Activated CD8-positive, alpha-beta memory T cell treated with anti-CD3 and anti-CD28 coated beads, Interleukin-2, amount 50 U/mL, for 24 hours (primary cell): ENCODE data around the gene DBNDD2.

ENCODE experiments used
- DNase-seq: peaks from one replicate; pipeline ENCODE4 v3.0.0-alpha.2; 2020; ENCODE audit errors: extremely low read depth

Gene DBNDD2, protein sequence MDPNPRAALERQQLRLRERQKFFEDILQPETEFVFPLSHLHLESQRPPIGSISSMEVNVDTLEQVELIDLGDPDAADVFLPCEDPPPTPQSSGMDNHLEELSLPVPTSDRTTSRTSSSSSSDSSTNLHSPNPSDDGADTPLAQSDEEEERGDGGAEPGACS

DNA sequence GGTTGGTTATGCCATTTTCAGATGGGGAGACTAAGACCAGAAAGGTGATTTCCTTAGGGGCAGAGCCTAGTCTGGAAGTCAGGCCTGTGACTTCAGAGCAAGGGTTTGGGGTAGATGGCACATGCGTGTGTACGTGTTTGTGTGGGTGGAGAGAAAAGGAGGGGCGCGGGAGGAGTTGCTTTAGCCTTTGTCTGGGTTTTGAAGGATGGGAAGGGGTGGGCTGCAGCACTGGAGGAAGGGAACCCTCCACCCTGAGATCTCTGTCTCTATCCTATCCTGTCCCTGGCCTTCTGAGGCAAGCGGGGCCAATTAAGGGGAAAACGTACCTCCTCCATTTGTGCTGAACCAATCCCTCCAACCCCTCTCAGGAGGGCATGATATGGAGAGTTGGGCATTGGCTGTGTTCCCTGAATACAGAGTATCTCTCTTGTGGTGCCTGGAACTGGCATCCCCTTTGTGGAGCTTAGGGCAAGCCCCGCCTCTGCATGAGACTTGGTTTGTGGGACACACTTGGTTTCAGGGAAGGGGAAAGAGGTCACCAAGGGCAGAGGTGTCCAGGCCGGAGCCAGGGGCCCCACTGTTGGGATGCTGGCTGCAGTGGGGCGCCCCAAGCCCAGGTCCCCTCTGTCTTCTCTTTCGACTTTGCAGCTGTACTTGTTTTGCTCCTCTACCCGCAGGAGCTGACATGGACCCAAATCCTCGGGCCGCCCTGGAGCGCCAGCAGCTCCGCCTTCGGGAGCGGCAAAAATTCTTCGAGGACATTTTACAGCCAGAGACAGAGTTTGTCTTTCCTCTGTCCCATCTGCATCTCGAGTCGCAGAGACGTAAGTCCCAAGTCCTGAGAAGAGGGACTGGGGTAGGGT lies at the start of gene DBNDD2:
Gene DBNDD2 (plus strand): TSS at position 507 of the 863 bp plus-strand sequence. CDS start 179 bp downstream, at position 686.
- DNase-seq: no peak

DNA sequence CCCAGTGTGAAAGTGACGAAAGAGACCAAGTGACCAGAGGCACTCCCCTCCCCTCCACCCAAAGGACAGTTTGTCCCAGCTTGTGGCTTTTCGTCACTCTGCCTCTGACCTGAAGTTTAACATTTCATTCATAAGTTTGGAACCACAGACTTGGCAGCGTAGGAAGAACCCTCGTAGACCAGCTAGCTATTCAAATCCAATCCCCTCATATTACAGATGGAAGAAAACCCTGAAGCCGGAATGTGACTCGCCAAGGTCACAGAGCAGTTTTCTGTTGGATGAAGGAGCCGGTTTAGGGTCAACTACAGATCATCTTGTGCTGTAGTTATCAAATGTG lies 49.1 kb upstream of the DBNDD2 start:
- no peak for DNase-seq

DNA sequence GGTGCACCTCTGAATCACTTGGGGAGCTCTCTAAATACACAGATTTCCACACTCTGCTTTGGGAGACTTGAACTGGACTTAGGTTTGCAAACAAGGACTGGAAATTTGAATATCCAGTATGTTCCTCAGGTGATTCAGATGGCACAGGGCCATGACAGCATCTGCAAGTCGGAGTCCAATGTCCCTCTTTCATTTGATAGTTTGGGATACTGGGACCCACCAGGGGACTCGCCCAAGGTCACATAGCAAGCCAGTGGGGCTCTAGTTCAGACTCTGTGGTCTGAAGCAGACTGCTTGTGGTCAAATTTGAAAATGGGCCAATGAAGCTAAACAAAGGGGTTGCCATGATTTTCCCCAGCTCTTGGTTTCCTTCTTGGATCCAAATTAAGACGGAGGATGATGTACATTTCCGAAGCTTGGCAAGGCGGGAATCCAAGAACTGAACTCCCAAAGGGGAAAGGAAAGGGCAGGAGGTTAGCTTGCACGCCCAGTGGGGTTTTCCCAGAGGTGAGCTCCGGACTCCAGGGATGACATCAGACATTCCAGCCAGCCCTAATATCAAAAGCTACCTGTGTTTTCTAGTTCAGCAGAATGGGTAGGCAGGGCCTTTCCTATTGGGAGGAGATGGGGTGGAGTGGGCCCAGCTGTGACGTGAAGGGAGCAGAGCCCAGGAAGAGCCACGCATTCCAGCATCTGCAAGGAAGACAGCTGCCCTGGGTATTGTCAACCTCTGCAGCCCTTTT lies 48.5 kb upstream of the DBNDD2 start:
- no peak for DNase-seq

DNA sequence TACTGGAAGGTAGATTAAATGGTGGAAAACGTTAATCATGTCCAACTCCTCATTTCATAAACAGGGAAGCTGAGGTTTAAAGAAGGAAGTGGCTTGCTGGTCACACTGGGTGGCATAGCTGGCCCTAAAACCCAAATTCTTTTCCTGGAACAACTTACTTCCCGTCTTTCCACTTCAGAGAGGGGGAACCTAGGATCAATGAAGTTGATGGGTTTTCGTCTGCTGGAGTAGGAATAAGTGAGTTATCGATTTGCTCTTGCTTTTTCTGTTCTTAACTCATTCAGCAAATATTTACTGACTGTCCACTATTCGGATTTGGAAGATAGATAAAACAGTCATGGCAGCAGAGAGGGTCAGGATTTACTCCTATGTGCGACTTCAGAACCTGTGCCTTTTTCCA lies 46.3 kb upstream of the DBNDD2 start:
- DNase-seq: no peak

DNA sequence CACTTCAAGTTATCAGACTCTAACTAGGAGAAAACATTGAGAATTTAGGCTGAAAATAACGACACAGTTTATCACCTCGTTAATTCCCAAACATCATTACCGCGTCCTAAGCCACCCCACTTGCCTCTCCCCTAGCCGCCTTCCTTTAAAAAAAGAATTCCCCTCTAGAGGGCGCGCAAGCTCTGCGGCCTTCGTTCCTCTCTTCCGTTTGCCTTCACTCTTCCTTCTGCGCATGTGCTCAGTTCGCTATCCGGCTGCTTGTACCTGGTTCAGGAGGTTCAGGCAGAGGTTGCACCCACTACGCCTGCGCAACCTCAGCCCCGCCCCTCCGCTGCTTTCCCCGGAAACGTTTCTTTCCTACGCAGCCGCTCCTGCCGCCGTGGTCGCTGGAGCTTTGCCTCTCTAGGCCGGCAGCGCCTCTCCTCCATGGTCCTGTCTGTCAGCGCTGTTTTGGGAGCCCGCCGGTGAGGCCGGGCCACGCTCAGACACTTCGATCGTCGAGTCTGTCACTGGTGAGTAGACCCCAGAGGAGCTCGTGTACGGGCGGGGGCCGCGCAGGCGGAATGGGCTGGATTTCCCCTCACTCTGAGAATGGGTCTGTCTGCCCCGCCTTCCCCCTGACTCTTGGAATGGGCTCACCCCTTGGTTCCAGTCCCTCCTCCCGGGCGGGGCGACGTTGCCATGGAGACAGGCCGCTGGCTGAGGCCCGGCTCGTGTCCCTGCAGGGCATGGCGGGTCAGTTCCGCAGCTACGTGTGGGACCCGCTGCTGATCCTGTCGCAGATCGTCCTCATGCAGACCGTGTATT lies 45.1 kb upstream of the DBNDD2 start, which contains the start of gene SYS1:
Gene SYS1 (plus strand): TSS at position 353 of the 807 bp plus-strand sequence. CDS start 376 bp downstream, at position 729.
- DNase-seq: peak; percentile 98

DNA sequence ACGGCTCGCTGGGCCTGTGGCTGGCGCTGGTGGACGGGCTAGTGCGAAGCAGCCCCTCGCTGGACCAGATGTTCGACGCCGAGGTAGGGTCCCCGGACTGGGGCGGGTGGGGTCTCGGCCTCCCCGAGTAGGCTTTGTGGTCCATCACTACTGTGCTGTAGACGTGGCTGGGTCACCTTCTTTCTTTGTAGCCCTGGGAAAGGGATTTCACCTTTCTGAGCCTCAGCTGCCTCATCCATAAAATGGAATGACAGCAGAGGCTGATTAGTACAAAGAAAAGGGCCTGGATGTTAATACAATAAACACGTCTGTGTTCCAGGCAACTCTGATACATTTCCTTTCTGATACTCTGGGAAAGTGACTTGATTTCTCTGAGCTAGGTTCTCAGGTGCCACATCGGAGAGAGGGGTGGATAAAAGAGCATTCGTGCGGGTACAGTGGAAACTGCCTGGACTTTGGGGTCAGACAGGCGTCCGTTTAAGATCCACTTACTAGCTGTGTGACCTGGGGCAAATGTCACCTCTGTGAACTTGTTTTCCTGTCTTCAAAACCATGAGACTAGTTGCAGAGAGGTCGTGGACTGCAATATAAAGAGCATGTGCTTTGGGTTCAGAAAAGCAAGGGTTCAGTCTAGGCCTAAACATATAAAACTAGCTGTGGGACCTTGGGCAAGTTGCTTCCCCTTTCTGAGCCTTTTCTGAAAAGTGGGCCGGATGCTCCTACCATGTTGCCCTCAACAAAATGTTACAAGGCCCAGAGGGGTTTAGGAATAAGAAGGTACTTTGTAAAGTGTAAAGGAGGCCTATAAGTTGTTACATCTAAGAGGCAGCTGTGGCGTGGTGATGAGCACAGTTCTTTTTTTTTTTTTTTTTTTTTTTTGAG lies 44.2 kb upstream of the DBNDD2 start:
- DNase-seq: no peak

DNA sequence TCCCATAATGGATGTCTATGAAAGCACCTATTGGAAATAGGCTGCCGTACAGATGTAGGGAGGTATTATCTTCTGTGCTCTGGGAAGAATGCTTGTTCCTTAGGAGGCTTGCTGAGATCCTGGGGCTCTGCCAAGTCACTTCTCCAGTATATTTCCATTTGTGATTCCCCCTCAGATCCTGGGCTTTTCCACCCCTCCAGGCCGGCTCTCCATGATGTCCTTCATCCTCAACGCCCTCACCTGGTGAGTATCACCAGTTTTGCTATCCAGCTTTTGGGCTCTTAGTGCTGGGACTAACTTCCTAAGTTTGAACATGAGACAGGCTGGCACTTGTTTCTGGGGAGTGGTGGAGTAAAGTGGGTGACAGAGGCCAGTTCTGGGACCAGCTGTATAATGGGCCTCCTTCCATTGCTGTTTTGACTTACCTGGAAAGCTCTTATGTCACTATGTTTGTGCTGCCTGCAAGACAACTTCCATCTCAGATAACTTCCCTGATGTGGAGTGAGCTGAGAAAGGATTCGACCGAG lies 42.6 kb upstream of the DBNDD2 start:
- no peak for DNase-seq

DNA sequence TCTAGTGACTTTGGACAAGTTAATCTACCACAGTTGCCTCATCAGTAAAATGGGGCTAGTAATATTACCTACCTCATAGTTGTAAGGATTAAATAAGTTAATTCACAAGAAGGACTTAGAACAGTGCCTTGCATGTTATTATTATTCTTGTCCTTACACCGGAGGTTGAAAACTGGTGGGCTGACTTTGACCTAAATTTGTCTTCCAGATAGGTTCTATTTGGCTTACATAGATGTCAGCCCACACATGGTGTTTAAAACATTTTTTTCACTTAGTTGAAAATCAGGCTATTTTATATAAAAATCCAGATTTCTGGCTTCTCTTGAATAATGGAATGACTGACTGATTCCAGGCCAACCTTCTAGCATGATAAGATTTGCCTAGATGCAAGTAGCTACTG lies 41.9 kb upstream of the DBNDD2 start:
- DNase-seq: no peak

DNA sequence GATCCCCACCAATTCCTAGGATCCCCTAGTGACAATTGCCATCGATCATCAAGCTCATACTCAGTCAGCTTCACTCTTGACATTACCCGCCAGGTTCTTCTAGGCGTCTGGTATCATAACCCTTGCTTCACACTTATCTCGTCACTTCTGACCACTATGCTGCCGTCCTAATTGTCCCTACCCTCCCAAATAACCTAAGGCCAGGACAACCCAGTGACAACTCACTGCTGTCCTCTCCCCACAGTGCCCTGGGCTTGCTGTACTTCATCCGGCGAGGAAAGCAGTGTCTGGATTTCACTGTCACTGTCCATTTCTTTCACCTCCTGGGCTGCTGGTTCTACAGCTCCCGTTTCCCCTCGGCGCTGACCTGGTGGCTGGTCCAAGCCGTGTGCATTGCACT lies 41.5 kb upstream of the DBNDD2 start:
- no peak for DNase-seq

DNA sequence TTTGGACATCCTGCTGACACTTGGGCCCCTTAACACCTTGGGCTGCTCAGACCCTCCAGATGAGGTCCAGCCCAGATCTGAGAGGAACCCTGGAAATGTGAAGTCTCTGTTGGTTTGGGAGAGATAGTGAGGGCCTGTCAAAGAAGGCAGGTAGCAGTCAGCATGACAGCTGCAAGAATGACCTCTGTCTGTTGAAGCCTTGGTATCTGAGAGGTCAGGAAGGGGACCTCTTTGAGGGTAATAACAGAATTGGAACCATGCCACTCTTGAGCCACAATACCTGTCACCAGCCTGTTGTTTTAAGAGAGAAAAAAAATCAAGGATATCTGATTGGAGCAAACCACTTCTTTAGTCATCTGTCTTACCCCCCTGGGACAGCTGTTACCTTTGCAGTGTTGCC lies 41.0 kb upstream of the DBNDD2 start:
- DNase-seq: no peak

DNA sequence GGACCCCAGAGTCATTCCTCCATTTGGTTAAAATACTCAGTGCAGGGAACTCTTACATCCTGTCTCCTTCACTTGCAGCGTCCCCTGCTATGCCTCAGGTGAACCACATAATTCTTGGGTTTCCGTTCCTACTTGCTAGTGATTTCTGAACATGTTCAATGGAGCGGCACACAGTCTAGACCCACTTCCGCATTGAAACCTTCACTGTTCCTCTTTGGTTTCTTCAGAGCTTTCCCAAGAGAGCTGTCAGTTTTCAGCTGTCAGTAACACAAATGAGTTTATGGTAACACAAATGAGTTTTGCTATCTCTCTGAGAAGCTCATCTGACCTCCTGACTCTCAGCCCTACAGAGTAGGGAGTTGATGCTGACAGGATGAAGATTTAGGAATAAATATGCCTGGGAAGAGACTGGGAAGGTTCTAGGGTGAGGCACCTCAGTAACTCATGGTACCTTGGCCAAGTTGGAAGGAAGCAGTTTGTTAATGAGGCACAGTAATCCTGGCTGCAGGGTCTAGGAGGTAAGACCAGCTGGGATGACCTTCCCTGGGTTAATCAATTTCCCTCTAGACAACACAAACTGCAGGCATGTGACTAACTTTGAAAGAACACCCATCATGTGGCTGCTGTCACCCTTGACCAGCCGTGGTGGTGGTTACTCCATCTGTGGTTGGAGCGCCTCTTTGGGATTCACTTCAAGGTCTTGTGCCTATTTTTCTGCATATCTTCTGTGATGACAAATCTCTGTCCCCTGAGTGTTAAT lies 39.7 kb upstream of the DBNDD2 start:
- no peak for DNase-seq

DNA sequence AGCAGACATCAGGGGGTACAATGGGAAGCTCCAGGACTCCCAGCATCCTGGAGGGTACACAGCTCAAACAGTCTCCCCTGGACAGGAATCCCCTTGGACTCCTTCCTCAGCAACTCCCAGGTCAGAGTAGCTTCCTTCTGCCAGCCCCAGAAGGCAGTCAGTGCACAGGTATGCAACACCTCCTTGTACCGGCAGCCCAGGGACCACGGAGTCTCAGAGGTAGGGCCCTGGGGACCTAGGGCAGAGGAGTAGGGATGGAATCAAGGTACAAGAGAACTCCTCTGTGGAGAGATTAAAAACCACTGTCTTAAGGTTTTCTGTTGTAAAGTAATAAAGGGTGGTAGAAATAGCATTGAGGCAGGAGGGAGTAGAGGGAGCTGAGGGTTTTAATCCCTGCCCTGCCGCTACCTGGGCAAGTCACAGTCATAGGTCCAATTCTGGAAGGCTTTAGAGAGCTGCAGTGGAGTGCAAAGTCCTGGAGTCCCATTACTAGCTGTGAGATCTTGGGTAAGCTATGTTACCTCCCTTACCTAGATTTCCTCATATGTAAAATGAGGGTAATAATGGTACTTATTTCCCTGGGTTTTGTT lies 37.4 kb upstream of the DBNDD2 start:
- no peak for DNase-seq

DNA sequence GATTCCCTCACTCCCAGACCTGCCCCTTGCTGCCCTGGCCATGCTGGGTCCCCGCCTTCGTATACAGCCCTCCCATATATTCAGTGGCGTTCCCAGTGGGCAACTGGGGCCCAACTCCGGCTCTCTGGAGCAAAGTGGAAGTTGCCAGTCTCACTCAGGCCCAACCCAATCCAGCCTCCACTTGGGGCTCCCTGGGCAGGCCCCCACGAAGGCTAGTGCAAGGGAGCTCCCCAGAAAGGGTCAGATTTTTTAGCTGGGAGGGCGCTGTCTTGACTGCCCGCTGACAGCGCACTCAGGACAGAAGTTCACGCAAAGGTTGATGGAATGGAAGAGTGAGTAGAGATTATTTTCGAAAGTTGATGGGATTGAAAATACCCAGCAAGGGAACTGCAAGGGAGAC lies 35.8 kb upstream of the DBNDD2 start:
- no peak for DNase-seq

DNA sequence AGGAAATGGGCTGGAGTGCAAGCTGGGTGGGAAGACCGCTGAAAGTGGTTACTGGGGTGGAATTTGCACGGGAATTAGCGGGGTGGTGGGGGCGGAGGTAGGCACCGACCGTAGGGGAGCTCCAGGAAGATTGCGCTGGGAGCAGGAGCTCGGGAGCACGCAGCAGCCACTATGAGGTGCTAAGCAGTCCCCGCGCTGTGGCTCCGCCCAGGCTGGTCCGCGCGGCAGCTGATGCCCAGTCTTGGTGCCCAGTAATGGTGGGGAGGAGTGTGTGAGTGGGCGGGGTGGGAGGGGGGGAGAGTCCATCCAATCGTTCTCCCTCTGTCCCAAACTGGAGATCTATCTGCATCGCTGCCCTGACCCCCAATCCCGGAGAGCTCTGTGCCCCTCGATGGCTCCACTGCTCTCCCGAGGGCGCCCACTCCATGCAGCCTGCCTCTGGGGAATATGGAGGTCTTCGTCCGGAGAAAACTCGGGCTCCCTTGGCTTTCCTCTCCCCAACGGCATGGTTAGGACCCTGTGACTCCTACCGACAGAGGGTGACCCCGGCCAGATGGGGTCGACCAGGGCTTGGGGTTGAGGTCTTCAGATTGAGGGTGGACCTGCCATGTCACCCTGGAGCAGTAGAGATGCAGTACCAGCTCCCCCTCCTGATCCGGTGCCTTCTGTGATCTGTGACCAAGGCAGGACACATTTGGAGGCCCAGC lies 35.3 kb upstream of the DBNDD2 start:
- no peak for DNase-seq

DNA sequence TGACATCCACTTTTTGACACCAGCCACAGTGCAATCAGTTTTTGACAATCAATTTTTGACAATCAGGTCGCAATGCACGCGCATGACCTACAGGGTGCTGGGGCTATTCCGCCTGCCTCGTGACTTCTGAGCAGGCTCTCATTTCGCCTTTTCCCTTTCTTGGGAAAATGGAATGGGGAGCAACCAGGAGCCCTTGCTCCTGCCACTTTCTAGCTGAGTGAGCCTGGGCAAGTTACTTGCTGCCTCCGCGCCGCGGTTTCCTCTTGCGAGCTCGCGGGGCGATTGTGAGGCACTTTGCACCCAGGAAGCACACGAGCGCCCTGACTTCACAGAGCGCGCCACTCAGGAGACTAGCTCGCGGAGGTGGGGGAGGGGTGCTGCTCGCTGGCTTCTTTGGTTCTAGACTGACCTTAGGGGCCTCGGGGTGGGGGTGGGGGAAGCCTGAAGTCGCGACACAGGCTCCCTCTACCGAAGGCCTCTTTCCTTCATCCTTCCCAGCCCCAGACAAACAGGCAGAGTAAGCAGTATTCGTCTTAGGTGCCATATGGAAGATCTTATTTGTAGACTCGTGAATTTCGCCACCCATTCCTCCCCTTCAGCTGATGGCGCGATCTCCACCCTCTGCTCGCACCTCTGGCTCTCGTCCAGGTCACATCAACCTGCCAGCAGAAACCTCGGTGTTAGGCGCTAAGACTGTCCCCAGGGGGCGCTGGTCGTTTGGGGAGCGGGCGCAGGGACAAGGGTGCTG lies 34.6 kb upstream of the DBNDD2 start:
- peak; percentile 64 for DNase-seq

DNA sequence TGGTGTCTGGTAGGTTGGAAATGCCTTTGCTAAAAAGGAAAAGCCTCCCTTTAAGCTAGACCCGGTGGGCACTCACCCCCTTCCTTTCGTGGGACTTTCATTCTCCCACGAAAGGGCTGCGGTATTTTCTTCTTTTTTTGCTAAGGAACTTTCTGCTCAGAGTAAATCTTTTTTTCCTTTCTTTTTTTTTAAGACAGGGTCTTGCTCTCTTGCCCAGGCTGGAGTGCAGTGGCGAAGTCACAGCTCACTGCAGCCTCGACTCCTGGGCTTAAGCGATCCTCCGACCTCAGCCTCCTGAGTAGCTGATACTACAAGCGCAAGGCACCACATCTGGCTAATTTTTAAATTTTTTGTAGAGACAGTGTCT lies 34.0 kb upstream of the DBNDD2 start:
- no peak for DNase-seq

DNA sequence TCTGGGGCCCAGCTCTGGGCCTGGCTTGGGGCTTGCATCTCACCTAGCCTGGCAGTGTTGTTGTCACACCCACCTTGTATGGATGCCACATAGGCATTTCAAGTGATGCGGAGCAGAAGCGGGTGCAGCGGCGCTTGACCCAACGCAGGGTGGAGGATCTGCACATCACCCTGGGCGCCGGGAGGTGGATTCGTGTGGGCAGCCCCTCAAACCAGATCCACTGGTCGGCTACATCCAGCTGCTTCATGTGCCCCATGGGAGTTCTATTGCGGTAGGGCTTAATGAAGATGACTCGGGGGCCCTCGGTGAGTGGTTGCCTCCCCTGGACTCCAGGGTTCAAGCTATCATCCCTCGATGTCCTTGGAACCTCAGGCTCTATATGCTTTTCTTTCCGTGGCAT lies 33.1 kb upstream of the DBNDD2 start:
- DNase-seq: no peak

DNA sequence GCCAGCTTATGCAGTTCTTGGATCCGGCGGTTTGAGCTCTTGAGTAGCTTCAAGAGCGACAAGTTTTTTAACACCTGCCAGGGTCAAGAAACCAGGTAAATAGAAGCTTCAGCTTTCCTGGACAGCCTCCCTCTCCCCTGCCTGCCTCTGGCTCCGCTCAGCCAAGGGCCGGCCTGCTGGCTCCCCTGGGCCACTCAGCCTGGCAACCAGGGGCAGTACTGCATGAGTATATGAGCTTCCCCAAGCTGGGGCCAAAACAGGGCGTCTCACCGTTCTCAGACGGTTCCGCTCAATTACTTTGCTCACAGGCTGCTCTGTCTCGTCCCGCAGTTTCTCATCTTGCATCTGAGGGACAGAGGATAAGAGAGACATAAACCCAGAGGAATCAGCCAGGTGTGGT lies 30.8 kb upstream of the DBNDD2 start:
- no peak for DNase-seq
